Vagina (tissue), 2 donors: ENCODE data around the gene XPC. TPM values are rescaled to one million over a fixed set of nuclear protein-coding genes. Genes with fewer than 3 reads are reported as not detected.

Experiments used
- DNase-seq, 2 donors: peaks; one replicate each; pipeline ENCODE4 v3.0.0-alpha.2; 2017; ENCODE audit errors: extremely low spot score in 2 of 2
- H3K27ac ChIP-seq: fragments of 200-600 bp; sonication (generic); one replicate; pipeline ENCODE4 v1.5.1; 2019
- H3K27me3 ChIP-seq: fragments of 200-600 bp; sonication (generic); one replicate; pipeline ENCODE4 v1.5.1; 2019
- H3K36me3 ChIP-seq, 2 donors: fragments of 200-600 bp; sonication (generic); one replicate each; pipeline ENCODE4 v1.5.1; 2017 to 2019
- H3K4me1 ChIP-seq: fragments of 200-600 bp; sonication (generic); one replicate; pipeline ENCODE4 v1.5.1; 2019
- H3K4me3 ChIP-seq, 2 donors: fragments of 200-600 bp; sonication (generic); 1 replicate in 1 of 2; 2 replicates in 1 of 2; pipeline ENCODE4 v1.5.1; 2016 to 2019
- H3K9me3 ChIP-seq: fragments of 200-600 bp; sonication (generic); one replicate; pipeline ENCODE4 v1.5.1; 2019
- CTCF ChIP-seq, 3 experiments: fragments of 450-650 bp in 2 of 3; fragments of 200-600 bp in 1 of 3; sonication (generic) in 1 of 3; IDR thresholded peaks; one replicate each; pipeline ENCODE4 v1.5.1; 2017 to 2019; ENCODE audit warnings: antibody characterized with exemption in 3 of 3, mild to moderate bottlenecking in 2 of 3, moderate library complexity in 2 of 3
- POLR2A ChIP-seq, 2 donors: fragments of 450-650 bp; IDR thresholded peaks; one replicate each; pipeline ENCODE4 v1.6.1; 2017; ENCODE audit warnings: antibody characterized with exemption in 2 of 2, mild to moderate bottlenecking in 2 of 2, moderate library complexity in 2 of 2
- POLR2AphosphoS5 ChIP-seq, 2 donors: sonication (generic); formaldehyde crosslinking; IDR thresholded peaks; one replicate each; pipeline ENCODE4 v1.9.0; 2017; ENCODE audit warnings: antibody characterized with exemption in 2 of 2, mild to moderate bottlenecking in 2 of 2, low read depth in 1 of 2; ENCODE audit not compliant: insufficient read depth in 1 of 2
- intact Hi-C: fragments of 100-400 bp; cut with DNase I; formaldehyde crosslinking; loops from one replicate; pipeline ENCODE4 v1.15.1; 2023
- total RNA-seq: library from RNA; depleted of rRNA; stranded (reverse); fragments of >200 nt; gene quantifications from one replicate; pipeline ENCODE4 v1.2.3, GENCODE V29; 2016

XPC gene
- total RNA-seq, 1 donor from 2014 or later = 33.6 TPM

- no peak overlapping the region for H3K4me3 ChIP-seq
- DNase-seq = no peak
- H3K9me3 ChIP-seq = no peaks in the 10 kb centered on the region
- H3K27ac ChIP-seq = peak overlapping the region; percentile 81
- peaks cover 0 to 44% of the 10 kb centered on the region in 2 donors for H3K36me3 ChIP-seq
- peaks cover 38% of the 10 kb centered on the region for H3K4me1 ChIP-seq
- no peaks in the 10 kb centered on the region for H3K27me3 ChIP-seq
- intact Hi-C loops = no loop called here
- TF ChIP-seq POLR2AphosphoS5 (IDR thresholded peaks at IDR 0.05; ENCODE audit: insufficient read depth in 1 of 2, low read depth in 1 of 2) (no peak), POLR2A (IDR thresholded peaks at IDR 0.05) (no peak), CTCF (IDR thresholded peaks at IDR 0.05) (no peak)
Observed at GRCh38 chr3:14142567-14143270, 35.7 kb downstream of the XPC start.

GRCh38 chr3:14141602-14142341 lies 36.6 kb downstream of the XPC start:
- H3K4me3 ChIP-seq = no peak overlapping the region
- DNase-seq = no peak
- intact Hi-C loops = no loop called here
- H3K9me3 ChIP-seq = no peaks in the 10 kb centered on the region
- H3K27ac ChIP-seq = peak overlapping the region; percentile 81
- no peak for TF ChIP-seq POLR2AphosphoS5 (IDR thresholded peaks at IDR 0.05; ENCODE audit: insufficient read depth in 1 of 2, low read depth in 1 of 2)
- peaks cover 41% of the 10 kb centered on the region for H3K4me1 ChIP-seq
- H3K36me3 ChIP-seq = peaks cover 0 to 37% of the 10 kb centered on the region in 2 donors
- no peaks in the 10 kb centered on the region for H3K27me3 ChIP-seq

- TF ChIP-seq POLR2A (IDR thresholded peaks at IDR 0.05) (no peak), CTCF (IDR thresholded peaks at IDR 0.05) (no peak), POLR2AphosphoS5 (IDR thresholded peaks at IDR 0.05; ENCODE audit: insufficient read depth in 1 of 2, low read depth in 1 of 2) (no peak)
- Histone ChIP-seq H3K27ac (no peak overlapping the region), H3K4me3 (no peak overlapping the region), H3K36me3 (peaks cover 0 to 37% of the 10 kb centered on the region in 2 donors), H3K9me3 (no peaks in the 10 kb centered on the region), H3K4me1 (peaks cover 46% of the 10 kb centered on the region), H3K27me3 (no peaks in the 10 kb centered on the region)
- DNase-seq = no peak
- intact Hi-C loops = no loop called here
Observed at GRCh38 chr3:14141144-14141543, 37.3 kb downstream of the XPC start.

- intact Hi-C loops = no loop called here
- no peak overlapping the region for H3K4me3 ChIP-seq
- H3K4me1 ChIP-seq = peaks cover 41% of the 10 kb centered on the region
- no peaks in the 10 kb centered on the region for H3K27me3 ChIP-seq
- no peak for TF ChIP-seq POLR2AphosphoS5 (IDR thresholded peaks at IDR 0.05; ENCODE audit: insufficient read depth in 1 of 2, low read depth in 1 of 2)
- TF ChIP-seq CTCF (IDR thresholded peaks at IDR 0.05) = no peak
- TF ChIP-seq POLR2A (IDR thresholded peaks at IDR 0.05) = no peak
- peaks cover 0 to 38% of the 10 kb centered on the region in 2 donors for H3K36me3 ChIP-seq
- no peak for DNase-seq
- no peaks in the 10 kb centered on the region for H3K9me3 ChIP-seq
- H3K27ac ChIP-seq = no peak overlapping the region
Observed at GRCh38 chr3:14140668-14141067, 37.7 kb downstream of the XPC start.

- TF ChIP-seq CTCF (IDR thresholded peaks at IDR 0.05) = no peak
- TF ChIP-seq POLR2A (IDR thresholded peaks at IDR 0.05) = no peak
- no peaks in the 10 kb centered on the region for H3K9me3 ChIP-seq
- peaks cover 32% of the 10 kb centered on the region for H3K4me1 ChIP-seq
- no peaks in the 10 kb centered on the region for H3K27me3 ChIP-seq
- DNase-seq = no peak
- H3K4me3 ChIP-seq = no peak overlapping the region
- intact Hi-C loops = loop anchor here (10.0 kb wide), 1 partner anchor 245 kb away; no protein-coding TSS in a partner anchor
- H3K36me3 ChIP-seq = peaks cover 0 to 47% of the 10 kb centered on the region in 2 donors
- no peak overlapping the region for H3K27ac ChIP-seq
Observed at GRCh38 chr3:14139771-14140170, 38.6 kb downstream of the XPC start.
